Gastroesophageal sphincter (tissue), 3 donors: Measurements from ENCODE around the gene PANX2.

Source experiments
- POLR2A ChIP-seq, 2 donors: fragments of 450-650 bp; IDR thresholded peaks; one replicate each; pipeline ENCODE4 v1.6.1; 2017; ENCODE audit warnings: antibody characterized with exemption in 2 of 2, mild to moderate bottlenecking in 2 of 2, moderate library complexity in 1 of 2
- POLR2AphosphoS5 ChIP-seq: sonication (generic); formaldehyde crosslinking; IDR thresholded peaks from one replicate; pipeline ENCODE4 v1.6.1; 2017; ENCODE audit warnings: antibody characterized with exemption
- TF ChIP-seq, protein P1 (sequence below), 4 experiments: fragments of 200-600 bp in 2 of 4; fragments of 450-650 bp in 2 of 4; sonication (generic) in 1 of 4; IDR thresholded peaks; one replicate each; pipeline ENCODE4 v1.5.1; 2017 to 2019; ENCODE audit warnings: antibody characterized with exemption in 4 of 4, mild to moderate bottlenecking in 2 of 4, moderate library complexity in 2 of 4

DNA sequence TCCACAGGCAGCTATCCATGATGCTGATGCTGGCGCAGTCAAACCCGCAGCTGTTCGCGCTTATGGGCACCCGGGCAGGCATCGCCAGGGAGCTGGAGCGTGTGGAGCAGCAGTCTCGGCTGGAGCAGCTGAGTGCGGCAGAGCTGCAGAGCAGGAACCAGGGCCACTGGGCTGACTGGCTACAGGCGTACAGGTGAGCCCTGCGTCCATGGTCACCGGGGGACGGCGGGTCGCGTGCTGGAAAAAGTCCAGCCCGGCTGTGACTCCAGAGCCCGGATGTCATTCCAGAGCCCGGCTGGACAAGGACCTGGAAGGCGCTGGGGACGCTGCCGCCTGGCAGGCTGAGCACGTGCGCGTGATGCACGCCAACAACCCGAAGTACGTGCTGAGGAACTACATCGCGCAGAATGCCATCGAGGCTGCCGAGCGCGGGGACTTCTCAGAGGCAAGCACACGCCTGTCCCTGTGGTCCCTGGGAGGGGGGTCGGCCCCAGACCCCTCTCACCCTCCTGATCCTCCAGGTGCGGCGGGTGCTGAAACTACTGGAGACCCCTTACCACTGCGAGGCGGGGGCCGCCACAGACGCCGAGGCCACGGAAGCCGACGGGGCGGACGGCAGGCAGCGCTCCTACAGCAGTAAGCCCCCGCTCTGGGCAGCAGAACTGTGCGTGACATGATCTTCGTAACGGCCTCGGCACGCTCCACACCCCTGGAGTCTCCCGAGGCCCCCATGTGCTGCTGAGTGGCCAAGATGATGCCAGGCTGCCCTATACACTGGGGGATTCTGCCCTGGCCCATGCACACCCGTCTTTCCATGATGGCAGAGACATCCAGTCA, 46.4 kb downstream of the PANX2 start:
- TF ChIP-seq, protein P1, sequence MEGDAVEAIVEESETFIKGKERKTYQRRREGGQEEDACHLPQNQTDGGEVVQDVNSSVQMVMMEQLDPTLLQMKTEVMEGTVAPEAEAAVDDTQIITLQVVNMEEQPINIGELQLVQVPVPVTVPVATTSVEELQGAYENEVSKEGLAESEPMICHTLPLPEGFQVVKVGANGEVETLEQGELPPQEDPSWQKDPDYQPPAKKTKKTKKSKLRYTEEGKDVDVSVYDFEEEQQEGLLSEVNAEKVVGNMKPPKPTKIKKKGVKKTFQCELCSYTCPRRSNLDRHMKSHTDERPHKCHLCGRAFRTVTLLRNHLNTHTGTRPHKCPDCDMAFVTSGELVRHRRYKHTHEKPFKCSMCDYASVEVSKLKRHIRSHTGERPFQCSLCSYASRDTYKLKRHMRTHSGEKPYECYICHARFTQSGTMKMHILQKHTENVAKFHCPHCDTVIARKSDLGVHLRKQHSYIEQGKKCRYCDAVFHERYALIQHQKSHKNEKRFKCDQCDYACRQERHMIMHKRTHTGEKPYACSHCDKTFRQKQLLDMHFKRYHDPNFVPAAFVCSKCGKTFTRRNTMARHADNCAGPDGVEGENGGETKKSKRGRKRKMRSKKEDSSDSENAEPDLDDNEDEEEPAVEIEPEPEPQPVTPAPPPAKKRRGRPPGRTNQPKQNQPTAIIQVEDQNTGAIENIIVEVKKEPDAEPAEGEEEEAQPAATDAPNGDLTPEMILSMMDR (IDR thresholded peaks at IDR 0.05): no peak
- TF ChIP-seq POLR2A (IDR thresholded peaks at IDR 0.05): no peak
- TF ChIP-seq POLR2AphosphoS5: no peak
